Spleen (tissue), 11 donors: ENCODE data around the gene ZNF565. TPM values are rescaled to one million over a fixed set of nuclear protein-coding genes. Genes with fewer than 3 reads are reported as not detected.
"Not testable (repeated sequence)": the region's sequence is repeated elsewhere in the genome, so short reads cannot be mapped to it uniquely, and the experiment has no call there.

Experiments
- DNase-seq: peaks from one replicate; pipeline ENCODE4 v3.0.0-alpha.2; 2020
- H3K27ac ChIP-seq, 8 donors: fragments of 200-600 bp; sonication (generic) in 7 of 8; 1 replicate in 4 of 8; 2 replicates in 4 of 8; pipeline versions ENCODE4 v1.5.0 to v1.8.0; 2016 to 2021; ENCODE audit warnings: inconsistent platforms in 4 of 8, mild to moderate bottlenecking in 4 of 8, moderate library complexity in 1 of 8
- H3K27me3 ChIP-seq, 7 donors: fragments of 200-600 bp; sonication (generic) in 6 of 7; replicated peaks in 1 of 7; 1 replicate in 4 of 7; 2 replicates in 3 of 7; pipeline versions ENCODE4 v1.5.0 to v1.8.0; 2016 to 2021; ENCODE audit warnings: inconsistent platforms in 3 of 7, mild to moderate bottlenecking in 1 of 7
- H3K36me3 ChIP-seq, 6 donors: fragments of 200-600 bp; sonication (generic) in 5 of 6; 1 replicate in 4 of 6; 2 replicates in 2 of 6; pipeline versions ENCODE4 v1.5.0 to v1.8.0; 2016 to 2021; ENCODE audit warnings: inconsistent platforms in 2 of 6
- H3K4me1 ChIP-seq, 6 donors: fragments of 200-600 bp; sonication (generic) in 5 of 6; 1 replicate in 3 of 6; 2 replicates in 3 of 6; pipeline versions ENCODE4 v1.5.0 to v1.8.0; 2016 to 2021; ENCODE audit warnings: inconsistent platforms in 3 of 6
- H3K4me3 ChIP-seq, 8 donors: fragments of 200-600 bp; sonication (generic) in 7 of 8; 1 replicate in 4 of 8; 2 replicates in 4 of 8; pipeline versions ENCODE4 v1.5.0 to v1.8.0; 2016 to 2021; ENCODE audit warnings: inconsistent platforms in 4 of 8, mild to moderate bottlenecking in 4 of 8, moderate library complexity in 2 of 8
- H3K9me3 ChIP-seq, 8 donors: fragments of 200-600 bp; sonication (generic) in 7 of 8; 1 replicate in 4 of 8; 2 replicates in 4 of 8; pipeline versions ENCODE4 v1.5.0 to v1.8.0; 2016 to 2021; ENCODE audit warnings: inconsistent platforms in 4 of 8
- CTCF ChIP-seq, 11 experiments: fragments of 200-600 bp in 7 of 11; fragments of 450-650 bp in 4 of 11; sonication (generic) in 4 of 11; IDR thresholded peaks in 8 of 11; conservative IDR thresholded peaks in 3 of 11; 1 replicate in 7 of 11; 2 replicates in 4 of 11; pipeline versions ENCODE4 v1.4.0 to v1.8.0; 2016 to 2021; ENCODE audit warnings: antibody characterized with exemption in 11 of 11, inconsistent platforms in 4 of 11, mild to moderate bottlenecking in 1 of 11
- POLR2A ChIP-seq, 3 donors: fragments of 450-650 bp; IDR thresholded peaks; one replicate each; pipeline ENCODE4 v1.5.1; 2017; ENCODE audit warnings: antibody characterized with exemption in 3 of 3, mild to moderate bottlenecking in 1 of 3
- POLR2AphosphoS5 ChIP-seq, 3 donors: sonication (generic); formaldehyde crosslinking; IDR thresholded peaks; one replicate each; pipeline ENCODE4 v1.5.1; 2017; ENCODE audit warnings: antibody characterized with exemption in 3 of 3
- WGBS, 5 donors: extraction: QIAGEN DNeasy Blood & Tissue Kit in 3 of 5; methylation state at CpG; one replicate each; pipeline versions ENCODE4 v1.1.5 to v1.1.7; 2013 to 2018; 5-methylcytosine and 5-hydroxymethylcytosine counted together
- intact Hi-C: fragments of 100-400 bp; cut with DNase I; formaldehyde crosslinking; loops from one replicate; pipeline ENCODE4 v1.15.0; 2023; ENCODE audit warnings: low total_unique reads
- polyA plus RNA-seq, 3 donors: library from polyadenylated mRNA; stranded (reverse); fragments of 200-250 nt; gene quantifications; one replicate each; pipeline ENCODE4 v1.2.1, GENCODE V29; 2013
- total RNA-seq, 7 donors: library from RNA; depleted of rRNA in 3 of 7; stranded (reverse); fragments of >200 nt in 3 of 7; fragmentation: NEBNext Ultra II Directional in 4 of 7; extraction: Animal tissue kit (Norgen Biotek cat#: 25700) in 4 of 7; gene quantifications; one replicate each; pipeline versions ENCODE4 v1.1.0 to v1.2.1, GENCODE V29; 2016 to 2021
- donor health status: healthy with polysubstance abuse.
- donor health status: DM: no; HTN: no; CAD: no; lungs with moderate emphysema.
- donor health status: DM: no; HTN: no; CAD: no.
- donor health status: Bipolar disorder and iron deficiency.
- donor health status: healthy.
- donor health status: DM: no; HTN: no; CAD: no.
- donor health status: DM: yes; HTN: yes; CAD: no.

Gene ZNF565
- total and polyA plus RNA-seq, 10 donors: 1.2 to 7.1 (median 3.6) TPM

GRCh38 chr19:36203293-36203692 is 11.2 kb downstream of the ZNF565 start:
- Histone ChIP-seq H3K27me3 (no peaks in the 10 kb centered on the region), H3K4me3 (no peak overlapping the region), H3K9me3 (no peaks in the 10 kb centered on the region), H3K4me1 (no peaks in the 10 kb centered on the region), H3K36me3 (peaks cover 0 to 59% (median 0%) of the 10 kb centered on the region in 6 donors), H3K27ac (no peak overlapping the region)
- no peak for DNase-seq
- intact Hi-C loops: no loop called here
- 86 to 96% (median 92%) methylated on average over 4 of the region's 4 CpGs for WGBS, 5 donors
- no peak for TF ChIP-seq POLR2A (IDR thresholded peaks at IDR 0.05)
- TF ChIP-seq CTCF (IDR thresholded peaks at IDR 0.05 in 8 of 11, conservative IDR thresholded peaks at IDR 0.05 in 3 of 11): no peak
- no peak for TF ChIP-seq POLR2AphosphoS5 (IDR thresholded peaks at IDR 0.05)

GRCh38 chr19:36201684-36202083 is 12.8 kb downstream of the ZNF565 start:
- intact Hi-C loops: no loop called here
- WGBS, 5 donors: 85 to 95% (median 91%) methylated on average over 6 of the region's 6 CpGs
- Histone ChIP-seq H3K4me1 (no peaks in the 10 kb centered on the region), H3K36me3 (peaks cover 0 to 54% (median 0%) of the 10 kb centered on the region in 6 donors), H3K4me3 (no peak overlapping the region), H3K9me3 (no peaks in the 10 kb centered on the region), H3K27me3 (no peaks in the 10 kb centered on the region), H3K27ac (no peak overlapping the region)
- DNase-seq: no peak
- TF ChIP-seq CTCF (IDR thresholded peaks at IDR 0.05 in 8 of 11, conservative IDR thresholded peaks at IDR 0.05 in 3 of 11) (no peak), POLR2A (IDR thresholded peaks at IDR 0.05) (no peak), POLR2AphosphoS5 (IDR thresholded peaks at IDR 0.05) (no peak)

GRCh38 chr19:36198119-36198518 is 16.3 kb downstream of the ZNF565 start:
- Histone ChIP-seq H3K36me3 (peaks cover 0 to 56% (median 17%) of the 10 kb centered on the region in 6 donors), H3K9me3 (no peaks in the 10 kb centered on the region), H3K27ac (no peak overlapping the region), H3K4me3 (no peak overlapping the region), H3K27me3 (no peaks in the 10 kb centered on the region), H3K4me1 (no peaks in the 10 kb centered on the region)
- WGBS, 5 donors: 88 to 95% (median 92%) methylated on average over 2 of the region's 2 CpGs
- no peak for TF ChIP-seq POLR2A (IDR thresholded peaks at IDR 0.05)
- no peak for DNase-seq
- intact Hi-C loops: no loop called here

GRCh38 chr19:36196249-36196648 is 18.2 kb downstream of the ZNF565 start:
- H3K36me3 ChIP-seq: peaks cover 0 to 55% (median 17%) of the 10 kb centered on the region in 6 donors
- H3K27me3 ChIP-seq: no peaks in the 10 kb centered on the region
- WGBS, 5 donors: 81 to 89% (median 89%) methylated on average over 2 of the region's 2 CpGs
- intact Hi-C loops: no loop called here
- H3K4me1 ChIP-seq: no peaks in the 10 kb centered on the region
- DNase-seq: no peak
- TF ChIP-seq CTCF (IDR thresholded peaks at IDR 0.05 in 8 of 11, conservative IDR thresholded peaks at IDR 0.05 in 3 of 11) (no peak), POLR2A (IDR thresholded peaks at IDR 0.05) (no peak), POLR2AphosphoS5 (IDR thresholded peaks at IDR 0.05) (no peak)
- H3K9me3 ChIP-seq: no peaks in the 10 kb centered on the region
- H3K27ac ChIP-seq: no peak overlapping the region
- H3K4me3 ChIP-seq: no peak overlapping the region

- intact Hi-C loops, H3K4me1 ChIP-seq, H3K9me3 ChIP-seq, H3K27ac ChIP-seq, H3K27me3 ChIP-seq, H3K4me3 ChIP-seq, DNase-seq: not testable (repeated sequence)
- peaks cover 0 to 36% (median 13%) of the 10 kb centered on the region in 6 donors for H3K36me3 ChIP-seq
- 95 to 98% (median 95%) methylated on average over 5 of the region's 5 CpGs for WGBS, 5 donors
Observed at GRCh38 chr19:36186722-36187121, 27.7 kb downstream of the ZNF565 start.
